HG02571 (cell line): ENCODE results near the gene TMEM89.

Source experiments
- ATAC-seq: cut with Tn5 transposase; IDR thresholded peaks from one replicate; pipeline ENCODE4 v1.9.1; 2021; ENCODE audit warnings: mild to moderate bottlenecking, moderate library complexity; ENCODE audit not compliant: unreplicated experiment

The TMEM89 gene

GRCh38 chr3:48621461-48621869 is at the start of gene TMEM89:
Gene TMEM89, minus strand, starts transcription at chr3:48621769. Its CDS starts 13 bp downstream, at chr3:48621756.
- no peak for ATAC-seq

GRCh38 chr3:48664929-48665328 is 43.4 kb upstream of the TMEM89 start:
- no peak for ATAC-seq

- no peak for ATAC-seq
Measured at GRCh38 chr3:48664313-48664644, 42.7 kb upstream of the TMEM89 start.

- peak; percentile 82 for ATAC-seq
Measured at GRCh38 chr3:48663489-48664312, 42.1 kb upstream of the TMEM89 start.

- no peak for ATAC-seq
Measured at GRCh38 chr3:48662753-48663488, 41.4 kb upstream of the TMEM89 start, which contains the start of gene CELSR3. Gene CELSR3, minus strand, starts transcription at chr3:48662886. Its CDS starts 252 bp downstream, at chr3:48662634.

- ATAC-seq, result no peak
Measured at GRCh38 chr3:48662145-48662752, 40.7 kb upstream of the TMEM89 start.

- no peak for ATAC-seq
Measured at GRCh38 chr3:48661501-48662144, 40.1 kb upstream of the TMEM89 start.

GRCh38 chr3:48660800-48661400 is 39.3 kb upstream of the TMEM89 start:
- ATAC-seq, result no peak

- ATAC-seq, result no peak
Measured at GRCh38 chr3:48656841-48657281, 35.3 kb upstream of the TMEM89 start.

- ATAC-seq, result peak; percentile 66
Measured at GRCh38 chr3:48656061-48656840, 34.7 kb upstream of the TMEM89 start.

GRCh38 chr3:48655606-48656005 is 34.0 kb upstream of the TMEM89 start:
- ATAC-seq, result peak; percentile 20

GRCh38 chr3:48655063-48655462 is 33.5 kb upstream of the TMEM89 start:
- ATAC-seq, result no peak

- no peak for ATAC-seq
Measured at GRCh38 chr3:48652923-48653715, 31.6 kb upstream of the TMEM89 start.

- no peak for ATAC-seq
Measured at GRCh38 chr3:48651771-48652170, 30.2 kb upstream of the TMEM89 start.

GRCh38 chr3:48650723-48651122 is 29.2 kb upstream of the TMEM89 start:
- ATAC-seq, result no peak

GRCh38 chr3:48648188-48648850 is 26.8 kb upstream of the TMEM89 start:
- ATAC-seq, result no peak

GRCh38 chr3:48647714-48648113 is 26.1 kb upstream of the TMEM89 start:
- no peak for ATAC-seq

- ATAC-seq, result no peak
Measured at GRCh38 chr3:48644898-48645760, 23.6 kb upstream of the TMEM89 start.
